Breast epithelium (tissue), 3 donors: ENCODE results near the gene ADAMTS2.

Experiments used
- CTCF ChIP-seq, 3 donors: fragments of 450-650 bp; IDR thresholded peaks; one replicate each; pipeline ENCODE4 v1.5.1; 2016 to 2017; ENCODE audit warnings: antibody characterized with exemption in 3 of 3, mild to moderate bottlenecking in 3 of 3, moderate library complexity in 3 of 3
- POLR2A ChIP-seq: fragments of 450-650 bp; IDR thresholded peaks from one replicate; pipeline ENCODE4 v1.6.1; 2016; ENCODE audit warnings: antibody characterized with exemption, mild to moderate bottlenecking, moderate library complexity
- POLR2AphosphoS5 ChIP-seq, 3 donors: sonication (generic); formaldehyde crosslinking; IDR thresholded peaks; one replicate each; pipeline ENCODE4 v1.6.1; 2017; ENCODE audit warnings: antibody characterized with exemption in 3 of 3

- no peak for TF ChIP-seq CTCF (IDR thresholded peaks at IDR 0.05)
- TF ChIP-seq POLR2A: no peak
- no peak for TF ChIP-seq POLR2AphosphoS5 (IDR thresholded peaks at IDR 0.05)
These were observed 83.7 kb downstream of the ADAMTS2 start for GRCh38 chr5:179261301-179262125.
